ENCODE data around the gene PDE3B. TPM values are rescaled to one million over a fixed set of nuclear protein-coding genes. Genes with fewer than 3 reads are reported as not detected.
"Not testable (repeated sequence)": the region's sequence is repeated elsewhere in the genome, so short reads cannot be mapped to it uniquely, and the experiment has no call there.

PDE3B gene
- total RNA-seq, 4 donors from 2014 or later: 1.2 to 12.6 (median 2.1) TPM

- no peaks in the 10 kb centered on the region for H3K9me3 ChIP-seq
- H3K4me1 ChIP-seq: no peaks in the 10 kb centered on the region
- no peak overlapping the region for H3K4me3 ChIP-seq
- TF ChIP-seq CTCF (IDR thresholded peaks at IDR 0.05) (no peak), POLR2A (IDR thresholded peaks at IDR 0.05) (no peak)
- no peaks in the 10 kb centered on the region for H3K36me3 ChIP-seq
- no peak overlapping the region for H3K27ac ChIP-seq
- no peak for DNase-seq
- intact Hi-C loops (cut with DNase I): no loop called here
- WGBS, 2 donors: 74 to 77% methylated on average over 2 of the region's 2 CpGs
- no peaks in the 10 kb centered on the region for H3K27me3 ChIP-seq
Measured at GRCh38 chr11:14677146-14677545, 33.5 kb downstream of the PDE3B start.

GRCh38 chr11:14678350-14678749 is 34.7 kb downstream of the PDE3B start:
- intact Hi-C loops (cut with DNase I): no loop called here
- WGBS, 2 donors: 83 to 89% methylated on average over 2 of the region's 2 CpGs
- H3K36me3 ChIP-seq: no peaks in the 10 kb centered on the region

GRCh38 chr11:14679662-14680061 is 36.1 kb downstream of the PDE3B start:
- no peaks in the 10 kb centered on the region for H3K4me1 ChIP-seq
- H3K36me3 ChIP-seq: no peaks in the 10 kb centered on the region
- H3K27me3 ChIP-seq: no peaks in the 10 kb centered on the region
- H3K9me3 ChIP-seq: no peaks in the 10 kb centered on the region
- no peak overlapping the region for H3K27ac ChIP-seq
- intact Hi-C loops (cut with DNase I): no loop called here
- no peak for DNase-seq
- no peak for TF ChIP-seq CTCF (IDR thresholded peaks at IDR 0.05)
- no peak for TF ChIP-seq POLR2A (IDR thresholded peaks at IDR 0.05)
- no peak overlapping the region for H3K4me3 ChIP-seq
- WGBS, 2 donors: 75 to 77% methylated on average over 3 of the region's 3 CpGs

More at GRCh38 chr11:14678350-14678749, 34.7 kb downstream of the PDE3B start:
- no peaks in the 10 kb centered on the region for H3K27me3 ChIP-seq
- no peak for DNase-seq
- H3K9me3 ChIP-seq: no peaks in the 10 kb centered on the region
- no peak overlapping the region for H3K4me3 ChIP-seq
- TF ChIP-seq POLR2A (IDR thresholded peaks at IDR 0.05) (no peak), CTCF (IDR thresholded peaks at IDR 0.05) (no peak)
- no peak overlapping the region for H3K27ac ChIP-seq
- H3K4me1 ChIP-seq: no peaks in the 10 kb centered on the region

- 72 to 77% methylated on average over 6 of the region's 6 CpGs for WGBS, 2 donors
- H3K27me3 ChIP-seq; H3K4me3 ChIP-seq; DNase-seq; H3K9me3 ChIP-seq; H3K4me1 ChIP-seq; intact Hi-C loops (cut with DNase I); H3K36me3 ChIP-seq; H3K27ac ChIP-seq: not testable (repeated sequence)
Measured at GRCh38 chr11:14684234-14684915, 40.8 kb downstream of the PDE3B start.

- Histone ChIP-seq H3K27ac (no peak overlapping the region), H3K4me1 (no peaks in the 10 kb centered on the region), H3K4me3 (no peak overlapping the region), H3K27me3 (no peaks in the 10 kb centered on the region), H3K36me3 (no peaks in the 10 kb centered on the region), H3K9me3 (no peaks in the 10 kb centered on the region)
- intact Hi-C loops (cut with DNase I): no loop called here
- TF ChIP-seq POLR2A (IDR thresholded peaks at IDR 0.05): no peak
- TF ChIP-seq CTCF (IDR thresholded peaks at IDR 0.05): no peak
- DNase-seq: no peak
Measured at GRCh38 chr11:14687456-14687855, 43.9 kb downstream of the PDE3B start.
